ENCODE data around the gene MSI1. TPM values are rescaled to one million over a fixed set of nuclear protein-coding genes. Genes with fewer than 3 reads are reported as not detected.

Gene MSI1
- total RNA-seq, 2 experiments from 2014 or later = not detected

- no peak for TF ChIP-seq EZH2phosphoT487 (IDR thresholded peaks at IDR 0.05; ENCODE audit: borderline replicate concordance, low read depth, low read length)
- TF ChIP-seq CTCF (conservative IDR thresholded peaks at IDR 0.05; ENCODE audit: low read length) = no peak
- no peaks in the 10 kb centered on the region for H3K9me2 ChIP-seq (ENCODE audit: insufficient read depth, low read length)
- H3K27ac ChIP-seq (ENCODE audit: low read depth, low read length, poor library complexity, severe bottlenecking) = no peak overlapping the region
- ChIA-PET POLR2A (no interaction called here), CTCF (ENCODE audit: unreplicated experiment) (no interaction called here)
- no TSS peak for BruUV-seq (replicated peaks)
- no peak overlapping the region for H3K4me3 ChIP-seq (ENCODE audit: low read depth, low read length, poor library complexity, severe bottlenecking)
- H4K20me1 ChIP-seq (ENCODE audit: insufficient read depth, low read length) = no peaks in the 10 kb centered on the region
- no peak overlapping the region for H2AFZ ChIP-seq (ENCODE audit: low read length)
- DNase-seq (ENCODE audit: low spot score) = no peak
- no peaks in the 10 kb centered on the region for H3K4me1 ChIP-seq (ENCODE audit: insufficient read depth, low read length, poor library complexity, severe bottlenecking)
- no peak overlapping the region for H3K4me2 ChIP-seq (ENCODE audit: low read length)
- intact Hi-C loops (cut with micrococcal nuclease; ENCODE audit: unreplicated experiment) = no loop called here
- H3K36me3 ChIP-seq (ENCODE audit: insufficient read depth, low read length) = no peaks in the 10 kb centered on the region
- H3K9me3 ChIP-seq (ENCODE audit: low read length) = no peaks in the 10 kb centered on the region
- no peaks in the 10 kb centered on the region for H3K79me2 ChIP-seq (ENCODE audit: insufficient read depth, low read depth, low read length)
Measured at GRCh38 chr12:120369603-120370342, 809 bp upstream of the MSI1 start.

- BruUV-seq (replicated peaks) = no TSS peak
- no peak overlapping the region for H3K4me3 ChIP-seq (ENCODE audit: low read depth, low read length, poor library complexity, severe bottlenecking)
- no peak overlapping the region for H2AFZ ChIP-seq (ENCODE audit: low read length)
- CTCF ChIA-PET (ENCODE audit: unreplicated experiment) = interaction anchor here (1.3 kb wide), 1 partner anchor 8 kb away, joined by 3 read pairs; no protein-coding TSS in a partner anchor
- no peaks in the 10 kb centered on the region for H3K79me2 ChIP-seq (ENCODE audit: insufficient read depth, low read depth, low read length)
- no peaks in the 10 kb centered on the region for H3K36me3 ChIP-seq (ENCODE audit: insufficient read depth, low read length)
- TF ChIP-seq CTCF (conservative IDR thresholded peaks at IDR 0.05; ENCODE audit: low read length) (no peak), EZH2phosphoT487 (IDR thresholded peaks at IDR 0.05; ENCODE audit: borderline replicate concordance, low read depth, low read length) (no peak)
- no peak overlapping the region for H3K4me2 ChIP-seq (ENCODE audit: low read length)
- DNase-seq (ENCODE audit: low spot score) = no peak
- no peaks in the 10 kb centered on the region for H3K9me3 ChIP-seq (ENCODE audit: low read length)
- H3K9me2 ChIP-seq (ENCODE audit: insufficient read depth, low read length) = no peaks in the 10 kb centered on the region
- H3K4me1 ChIP-seq (ENCODE audit: insufficient read depth, low read length, poor library complexity, severe bottlenecking) = no peaks in the 10 kb centered on the region
- intact Hi-C loops (cut with micrococcal nuclease; ENCODE audit: unreplicated experiment) = no loop called here
- H3K27ac ChIP-seq (ENCODE audit: low read depth, low read length, poor library complexity, severe bottlenecking) = no peak overlapping the region
- no peaks in the 10 kb centered on the region for H4K20me1 ChIP-seq (ENCODE audit: insufficient read depth, low read length)
- POLR2A ChIA-PET = no interaction called here
Measured at GRCh38 chr12:120367924-120368788, 808 bp downstream of the MSI1 start.

Data from OCI-LY7 (cell line).